Pancreas (tissue), 10 donors: ENCODE data around the gene RIN3. TPM values are rescaled to one million over a fixed set of nuclear protein-coding genes. Genes with fewer than 3 reads are reported as not detected.
A peak's percentile ranks its signal among the peaks of the same experiment; 100 is the strongest.

Experiments
- ATAC-seq, 4 donors: fragments of 200-7000 bp; cut with Tn5 transposase; one replicate each; pipeline versions ENCODE4 v1.8.0 to v1.9.1; 2020; ENCODE audit warnings: mild to moderate bottlenecking in 4 of 4, moderate library complexity in 4 of 4
- DNase-seq, 6 donors: peaks; one replicate each; pipeline ENCODE4 v3.0.0-alpha.2; 2020
- FAIRE-seq: peaks from 2 replicates; lab custom pipeline; 2012; peaks lifted over from hg19 to GRCh38; lab: Jason Lieb, UNC
- H3K27ac ChIP-seq, 4 donors: fragments of 200-600 bp; sonication (generic); 1 replicate in 3 of 4; 2 replicates in 1 of 4; pipeline versions ENCODE4 v1.5.0 to v1.8.0; 2020
- H3K27me3 ChIP-seq, 4 donors: fragments of 200-600 bp; one replicate each; pipeline ENCODE4 v1.8.0; 2021
- H3K36me3 ChIP-seq, 3 donors: fragments of 200-600 bp; sonication (generic) in 1 of 3; one replicate each; pipeline versions ENCODE4 v1.5.0 to v1.8.0; 2020 to 2021
- H3K4me1 ChIP-seq, 3 donors: fragments of 200-600 bp; one replicate each; pipeline ENCODE4 v1.8.0; 2021
- H3K4me3 ChIP-seq, 4 donors: fragments of 200-600 bp; sonication (generic) in 2 of 4; one replicate each; pipeline versions ENCODE4 v1.5.0 to v1.8.0; 2020 to 2021
- H3K9me3 ChIP-seq, 4 donors: fragments of 200-600 bp; one replicate each; pipeline ENCODE4 v1.8.0; 2021
- CTCF ChIP-seq, 4 donors: fragments of 200-600 bp; sonication (generic) in 3 of 4; IDR thresholded peaks; one replicate each; pipeline versions ENCODE4 v1.5.0 to v1.8.0; 2021; ENCODE audit warnings: antibody characterized with exemption in 4 of 4
- WGBS, 2 donors: extraction: QIAGEN DNeasy Blood & Tissue Kit; methylation state at CpG; one replicate each; pipeline ENCODE4 v1.1.7; 2013; 5-methylcytosine and 5-hydroxymethylcytosine counted together
- intact Hi-C, 3 donors: fragments of 100-400 bp; cut with DNase I; formaldehyde crosslinking; loops; one replicate each; pipeline versions ENCODE4 v1.11.1 to v1.14.2; 2022
- polyA plus RNA-seq, 2 donors: library from polyadenylated mRNA; stranded (reverse); fragments of 200-250 nt; gene quantifications; one replicate each; pipeline ENCODE4 v1.2.3, GENCODE V29; 2013
- total RNA-seq, 6 donors: library from RNA; stranded (reverse); fragmentation: NEBNext Ultra II Directional in 4 of 6; extraction: Animal tissue kit (Norgen Biotek cat#: 25700) in 4 of 6; gene quantifications; one replicate each; pipeline versions ENCODE4 v1.2.1 to v1.2.4, GENCODE V29; 2021 to 2023
- donor health status: healthy with polysubstance abuse.
- donor health status: DM: no; HTN: no; CAD: no; lungs with moderate emphysema.
- donor health status: DM: no; HTN: no; CAD: no.
- donor health status: control.
- donor health status: control.
- donor health status: Bipolar disorder and iron deficiency.
- donor health status: DM: yes; HTN: yes; CAD: no.
- donor health status: DM: no; HTN: no; CAD: no.
- donor health status: DM: no; HTN: no; CAD: no.
- donor health status: DM: yes; HTN: yes; CAD: no.

The RIN3 gene
- total and polyA plus RNA-seq, 8 donors: 1.1 to 9.0 (median 2.3) TPM

GRCh38 chr14:92549859-92550230, 36.3 kb downstream of the RIN3 start:
- WGBS, 2 donors: 27 to 28% methylated on average over 7 of the region's 7 CpGs
- FAIRE-seq (no peak), ATAC-seq (peak in 3 of 4 donors; percentile 71 to 80 (median 75)), DNase-seq (peak in 2 of 6 donors; percentile 28 to 39)
- H3K27me3 ChIP-seq: no peaks in the 10 kb centered on the region
- H3K4me3 ChIP-seq: no peak overlapping the region
- no peak for TF ChIP-seq CTCF (IDR thresholded peaks at IDR 0.05)
- no peaks in the 10 kb centered on the region for H3K36me3 ChIP-seq
- peak overlapping the region in 1 of 4 donors; percentile 2 for H3K27ac ChIP-seq
- intact Hi-C loops: no loop called here
- no peaks in the 10 kb centered on the region for H3K9me3 ChIP-seq
- H3K4me1 ChIP-seq: no peaks in the 10 kb centered on the region

GRCh38 chr14:92551044-92551841, 37.7 kb downstream of the RIN3 start:
- Histone ChIP-seq H3K9me3 (no peaks in the 10 kb centered on the region), H3K4me3 (no peak overlapping the region), H3K27me3 (no peaks in the 10 kb centered on the region), H3K4me1 (no peaks in the 10 kb centered on the region), H3K36me3 (no peaks in the 10 kb centered on the region), H3K27ac (no peak overlapping the region)
- ATAC-seq: no peak
- no peak for TF ChIP-seq CTCF (IDR thresholded peaks at IDR 0.05)
- intact Hi-C loops: no loop called here
- FAIRE-seq: no peak
- WGBS, 2 donors: 75 to 81% methylated on average over 13 of the region's 13 CpGs
- no peak for DNase-seq

GRCh38 chr14:92552066-92552465, 38.5 kb downstream of the RIN3 start:
- no peak for TF ChIP-seq CTCF (IDR thresholded peaks at IDR 0.05)
- DNase-seq (no peak), FAIRE-seq (no peak), ATAC-seq (peak in 1 of 4 donors; percentile 36)
- Histone ChIP-seq H3K27ac (no peak overlapping the region), H3K4me1 (no peaks in the 10 kb centered on the region), H3K4me3 (no peak overlapping the region), H3K36me3 (no peaks in the 10 kb centered on the region), H3K27me3 (no peaks in the 10 kb centered on the region), H3K9me3 (no peaks in the 10 kb centered on the region)
- 60 to 66% methylated on average over 4 of the region's 4 CpGs for WGBS, 2 donors
- intact Hi-C loops: no loop called here

GRCh38 chr14:92553438-92553837, 39.9 kb downstream of the RIN3 start:
- WGBS, 2 donors: 44 to 52% methylated on average over 10 of the region's 10 CpGs

More at GRCh38 chr14:92553438-92553837, 39.9 kb downstream of the RIN3 start:
- H3K27me3 ChIP-seq: no peaks in the 10 kb centered on the region
- TF ChIP-seq CTCF (IDR thresholded peaks at IDR 0.05): no peak
- FAIRE-seq: no peak
- H3K4me3 ChIP-seq: no peak overlapping the region
- H3K36me3 ChIP-seq: no peaks in the 10 kb centered on the region
- no peaks in the 10 kb centered on the region for H3K4me1 ChIP-seq
- no peaks in the 10 kb centered on the region for H3K9me3 ChIP-seq
- no peak overlapping the region for H3K27ac ChIP-seq
- peak in 1 of 4 donors; percentile 8 for ATAC-seq
- DNase-seq: no peak
- intact Hi-C loops: no loop called here
